ENCODE measurements around the gene CLNS1A. TPM values are rescaled to one million over a fixed set of nuclear protein-coding genes. Genes with fewer than 3 reads are reported as not detected.

CLNS1A gene
- total RNA-seq, 1 experiment from 2014 or later: 147 TPM

- Mint-ChIP-seq H3K4me3 (no peak overlapping the region), H3K9me3 (peaks cover 8% of the 10 kb centered on the region), H3K27me3 (ENCODE audit: low read depth) (peaks cover 2% of the 10 kb centered on the region; the same call in 1 of the 2 replicates), H3K27ac (no peak overlapping the region), H3K36me3 (no peaks in the 10 kb centered on the region), H3K4me1 (peaks cover 5% of the 10 kb centered on the region; the same call in 1 of the 2 replicates)
- no peak for DNase-seq (ENCODE audit: low spot score)
- CTCF ChIA-PET: no interaction called here
- TF ChIP-seq ZNF232 (CRISPR knock-in tag; IDR thresholded peaks at IDR 0.05) (no peak), TCF7 (CRISPR knock-in tag; IDR thresholded peaks at IDR 0.05; ENCODE audit: low read depth) (no peak), PRDM15 (CRISPR knock-in tag; IDR thresholded peaks at IDR 0.05) (no peak), NR1H2 (CRISPR knock-in tag; IDR thresholded peaks at IDR 0.05) (no peak), HMGXB4 (CRISPR knock-in tag; IDR thresholded peaks at IDR 0.05) (no peak), FOXP4 (CRISPR knock-in tag; IDR thresholded peaks at IDR 0.05) (no peak), MYBL2 (CRISPR knock-in tag; IDR thresholded peaks at IDR 0.05) (no peak), NFE2L1 (CRISPR knock-in tag; IDR thresholded peaks at IDR 0.05) (no peak), SP1 (CRISPR knock-in tag; conservative IDR thresholded peaks at IDR 0.05) (no peak), ESRRA (CRISPR knock-in tag; IDR thresholded peaks at IDR 0.05; ENCODE audit: borderline replicate concordance) (no peak), PRRX2 (CRISPR knock-in tag; IDR thresholded peaks at IDR 0.05) (no peak), JUN (CRISPR knock-in tag; IDR thresholded peaks at IDR 0.05) (no peak), EMX1 (CRISPR knock-in tag; IDR thresholded peaks at IDR 0.05) (no peak), ZNF263 (CRISPR knock-in tag; IDR thresholded peaks at IDR 0.05; ENCODE audit: low read depth) (no peak), USF2 (CRISPR knock-in tag; IDR thresholded peaks at IDR 0.05) (no peak), TEAD1 (CRISPR knock-in tag; IDR thresholded peaks at IDR 0.05) (no peak), SMAD3 (CRISPR knock-in tag; IDR thresholded peaks at IDR 0.05; ENCODE audit: borderline replicate concordance) (no peak)
- POLR2A ChIA-PET: no interaction called here
- ATAC-seq: no peak
Observed at GRCh38 chr11:77644887-77645286, 7.3 kb upstream of the CLNS1A start.

GRCh38 chr11:77642228-77642627 is 4.6 kb upstream of the CLNS1A start:
- no peak overlapping the region for H3K4me3 Mint-ChIP-seq
- peaks cover 12% of the 10 kb centered on the region for H3K4me1 Mint-ChIP-seq
- TF ChIP-seq ATF3 (CRISPR knock-in tag; conservative IDR thresholded peaks at IDR 0.05) (no peak), GTF2I (CRISPR knock-in tag; conservative IDR thresholded peaks at IDR 0.05) (no peak), HMGA2 (CRISPR knock-in tag; IDR thresholded peaks at IDR 0.05) (no peak), CTCF (IDR thresholded peaks at IDR 0.05) (no peak)

More at GRCh38 chr11:77642228-77642627, 4.6 kb upstream of the CLNS1A start:
- CTCF ChIA-PET: no interaction called here
- POLR2A ChIA-PET: no interaction called here
- peaks cover 2% of the 10 kb centered on the region; the same call in 1 of the 2 replicates for H3K27me3 Mint-ChIP-seq (ENCODE audit: low read depth)
- H3K36me3 Mint-ChIP-seq: no peaks in the 10 kb centered on the region
- DNase-seq (ENCODE audit: low spot score) (no peak), ATAC-seq (no peak)
- peaks cover 9% of the 10 kb centered on the region for H3K9me3 Mint-ChIP-seq
- H3K27ac Mint-ChIP-seq: no peak overlapping the region

Measured in WTC11 (cell line).